ENCODE data around the gene PELI2. TPM values are rescaled to one million over a fixed set of nuclear protein-coding genes. Genes with fewer than 3 reads are reported as not detected.

Gene PELI2
- total and polyA plus RNA-seq, 8 donors, result 6.0 to 46.6 (median 32.6) TPM

DNA sequence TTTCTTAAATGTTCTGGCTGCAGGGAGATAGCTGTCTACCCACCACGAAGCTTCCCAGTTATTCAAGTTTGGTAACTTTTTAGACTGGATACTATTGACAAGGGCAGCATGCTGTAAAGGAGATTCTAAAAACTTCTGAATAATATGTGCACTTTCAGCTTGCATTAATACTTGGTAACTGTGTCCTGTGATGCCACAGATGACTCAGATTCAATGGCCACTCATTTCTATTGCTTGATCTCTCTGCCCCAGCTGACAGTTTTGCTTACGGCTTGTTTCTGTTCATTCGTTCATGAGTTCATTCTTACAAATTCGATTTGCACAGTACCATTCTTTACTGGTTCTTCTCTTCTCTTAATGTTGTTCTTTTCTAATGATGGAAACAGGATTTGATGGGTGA is 142.8 kb downstream of the PELI2 start:
- no peaks in the 10 kb centered on the region for H3K36me3 ChIP-seq
- H3K9me3 ChIP-seq, result no peaks in the 10 kb centered on the region
- no peak overlapping the region for H3K4me3 ChIP-seq
- intact Hi-C loops (cut with DNase I), result no loop called here
- no peaks in the 10 kb centered on the region for H3K27me3 ChIP-seq
- H3K27ac ChIP-seq, result no peak overlapping the region
- 67 to 73% methylated on average over 4 of the region's 4 CpGs for WGBS, 2 donors
- peak in 1 of 4 donors; percentile 20 for ATAC-seq
- TF ChIP-seq, protein P1, sequence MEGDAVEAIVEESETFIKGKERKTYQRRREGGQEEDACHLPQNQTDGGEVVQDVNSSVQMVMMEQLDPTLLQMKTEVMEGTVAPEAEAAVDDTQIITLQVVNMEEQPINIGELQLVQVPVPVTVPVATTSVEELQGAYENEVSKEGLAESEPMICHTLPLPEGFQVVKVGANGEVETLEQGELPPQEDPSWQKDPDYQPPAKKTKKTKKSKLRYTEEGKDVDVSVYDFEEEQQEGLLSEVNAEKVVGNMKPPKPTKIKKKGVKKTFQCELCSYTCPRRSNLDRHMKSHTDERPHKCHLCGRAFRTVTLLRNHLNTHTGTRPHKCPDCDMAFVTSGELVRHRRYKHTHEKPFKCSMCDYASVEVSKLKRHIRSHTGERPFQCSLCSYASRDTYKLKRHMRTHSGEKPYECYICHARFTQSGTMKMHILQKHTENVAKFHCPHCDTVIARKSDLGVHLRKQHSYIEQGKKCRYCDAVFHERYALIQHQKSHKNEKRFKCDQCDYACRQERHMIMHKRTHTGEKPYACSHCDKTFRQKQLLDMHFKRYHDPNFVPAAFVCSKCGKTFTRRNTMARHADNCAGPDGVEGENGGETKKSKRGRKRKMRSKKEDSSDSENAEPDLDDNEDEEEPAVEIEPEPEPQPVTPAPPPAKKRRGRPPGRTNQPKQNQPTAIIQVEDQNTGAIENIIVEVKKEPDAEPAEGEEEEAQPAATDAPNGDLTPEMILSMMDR (IDR thresholded peaks at IDR 0.05), result no peak
- no peak for FAIRE-seq
- DNase-seq, result no peak
- no peaks in the 10 kb centered on the region for H3K4me1 ChIP-seq

DNA sequence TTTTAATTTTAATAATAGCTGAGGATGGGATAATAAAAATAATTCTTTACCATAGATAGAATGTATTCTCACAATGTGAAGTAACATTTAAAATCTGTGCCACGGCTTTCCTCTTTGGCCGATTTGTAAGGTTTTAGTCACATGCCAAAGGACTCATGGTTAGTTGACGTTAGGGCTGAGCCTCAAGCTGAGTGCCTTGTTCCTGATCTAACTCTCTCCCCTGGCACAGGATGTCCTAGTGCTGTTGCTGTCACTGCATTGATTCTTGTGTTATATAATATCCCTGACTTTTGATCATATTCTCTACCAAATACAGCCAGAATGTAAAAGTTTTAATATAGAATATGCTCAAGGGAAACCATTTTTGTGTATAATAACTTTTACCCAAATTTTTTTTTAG is 144.3 kb downstream of the PELI2 start:
- TF ChIP-seq, protein P1 (IDR thresholded peaks at IDR 0.05), result no peak
- Histone ChIP-seq H3K4me3 (no peak overlapping the region), H3K27me3 (no peaks in the 10 kb centered on the region), H3K36me3 (no peaks in the 10 kb centered on the region), H3K9me3 (no peaks in the 10 kb centered on the region), H3K4me1 (no peaks in the 10 kb centered on the region), H3K27ac (no peak overlapping the region)
- FAIRE-seq (no peak), DNase-seq (no peak), ATAC-seq (peak in 1 of 4 donors; percentile 67)
- WGBS, 2 donors, result 79 to 85% methylated on average over 3 of the region's 3 CpGs
- intact Hi-C loops (cut with DNase I), result no loop called here

DNA sequence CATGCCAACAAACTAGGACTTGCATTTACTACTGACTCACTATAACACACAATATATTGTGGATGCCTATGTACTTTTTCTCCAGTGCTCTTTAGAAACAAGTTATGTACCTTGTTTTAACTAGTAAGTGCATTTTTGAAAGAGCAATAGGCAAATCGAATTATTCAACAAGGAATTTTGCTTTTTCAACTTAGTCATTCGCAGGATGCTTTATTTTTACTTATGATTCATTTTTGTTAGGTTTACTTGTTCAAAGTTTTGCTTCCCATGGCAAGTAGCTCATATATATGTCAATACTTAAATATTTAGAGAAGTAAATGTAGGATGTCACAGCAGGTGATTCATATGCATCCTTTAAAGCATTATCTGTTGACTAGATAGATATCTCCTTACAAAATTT is 149.8 kb downstream of the PELI2 start:
- Histone ChIP-seq H3K9me3 (no peaks in the 10 kb centered on the region), H3K36me3 (no peaks in the 10 kb centered on the region), H3K27me3 (no peaks in the 10 kb centered on the region), H3K4me3 (no peak overlapping the region), H3K27ac (no peak overlapping the region), H3K4me1 (no peaks in the 10 kb centered on the region)
- ATAC-seq (no peak), FAIRE-seq (no peak), DNase-seq (no peak)
- TF ChIP-seq, protein P1 (IDR thresholded peaks at IDR 0.05), result no peak
- 83 to 92% methylated on average over 2 of the region's 2 CpGs for WGBS, 2 donors
- intact Hi-C loops (cut with DNase I), result no loop called here

DNA sequence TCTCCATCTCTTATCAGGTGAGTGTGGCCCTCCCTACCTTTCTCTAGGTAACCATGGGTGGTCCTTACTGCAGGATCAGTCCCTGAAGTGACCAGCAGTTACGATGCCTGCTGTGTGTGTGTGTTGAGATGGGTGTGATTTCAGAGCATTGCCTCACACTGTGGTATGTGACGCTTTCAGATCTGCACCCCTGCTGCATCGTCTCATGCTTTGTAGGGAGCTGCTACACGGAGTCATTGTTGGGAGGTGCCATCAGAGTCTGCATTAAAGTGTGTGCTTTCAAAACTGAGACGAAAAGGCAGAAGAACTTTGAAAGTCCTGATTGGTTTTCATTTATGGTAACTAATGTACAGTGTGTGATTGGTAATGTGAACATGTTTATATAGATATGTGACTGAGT is 150.5 kb downstream of the PELI2 start:
- Histone ChIP-seq H3K9me3 (no peaks in the 10 kb centered on the region), H3K4me1 (no peaks in the 10 kb centered on the region), H3K27ac (no peak overlapping the region), H3K27me3 (no peaks in the 10 kb centered on the region), H3K36me3 (no peaks in the 10 kb centered on the region), H3K4me3 (no peak overlapping the region)
- DNase-seq (no peak), ATAC-seq (no peak), FAIRE-seq (no peak)
- WGBS, 2 donors, result 93 to 94% methylated on average over 5 of the region's 5 CpGs
- intact Hi-C loops (cut with DNase I), result no loop called here
- TF ChIP-seq, protein P1 (IDR thresholded peaks at IDR 0.05), result no peak

DNA sequence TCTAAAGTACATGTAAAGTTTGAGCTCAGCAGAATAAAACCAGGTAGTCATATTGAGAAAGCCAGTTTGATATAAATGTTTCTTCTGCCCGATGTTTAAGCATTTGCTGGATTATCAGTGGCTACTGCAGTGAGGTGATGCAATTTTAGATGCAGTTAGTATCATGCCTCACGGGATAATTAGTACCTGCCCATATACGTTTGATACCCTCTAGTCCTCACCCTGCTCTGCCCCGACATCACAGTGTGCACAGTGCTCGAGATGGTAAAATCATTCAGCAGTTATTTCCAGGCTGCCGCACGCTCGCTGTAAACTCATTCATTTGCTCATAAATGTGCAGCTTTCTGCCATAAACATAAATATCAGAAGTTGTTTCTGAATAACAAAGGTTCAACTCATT is 152.7 kb downstream of the PELI2 start:
- DNase-seq, result no peak
- FAIRE-seq, result no peak
- ATAC-seq, result no peak
- TF ChIP-seq, protein P1 (IDR thresholded peaks at IDR 0.05), result no peak
- H3K36me3 ChIP-seq, result no peaks in the 10 kb centered on the region
- WGBS, 2 donors, result 90 to 91% methylated on average over 8 of the region's 8 CpGs
- no peak overlapping the region for H3K4me3 ChIP-seq
- peaks cover 0 to 4% (median 0%) of the 10 kb centered on the region in 3 donors for H3K4me1 ChIP-seq
- intact Hi-C loops (cut with DNase I), result no loop called here
- H3K27ac ChIP-seq, result no peak overlapping the region
- no peaks in the 10 kb centered on the region for H3K9me3 ChIP-seq
- H3K27me3 ChIP-seq, result no peaks in the 10 kb centered on the region
